WTC11 (cell line): ENCODE measurements around the gene MIEF1. TPM values are rescaled to one million over a fixed set of nuclear protein-coding genes. Genes with fewer than 3 reads are reported as not detected.

Source experiments
- ATAC-seq: fragments of 200-7000 bp; cut with Tn5 transposase; 2 replicates; pipeline ENCODE4 v1.10.0; 2021; ENCODE audit warnings: mild to moderate bottlenecking, moderate library complexity
- CTCF ChIA-PET: fragments of 300-600 bp; sonication (Branson Sonifier 250); formaldehyde crosslinking; loops from one replicate; lab custom pipeline; 2021; ENCODE audit warnings: antibody characterized with exemption; lab: Charles Lee
- POLR2A ChIA-PET: fragments of 350-600 bp; sonication (Branson Sonifier 250); formaldehyde crosslinking; loops from one replicate; lab custom pipeline; 2021; ENCODE audit warnings: antibody characterized with exemption; lab: Charles Lee
- DNase-seq: peaks from one replicate; pipeline ENCODE4 v3.0.0; 2021; ENCODE audit warnings: low spot score
- H3K27ac Mint-ChIP-seq: 2 replicates; pipeline ENCODE4 v1.8.0; 2021; ENCODE audit warnings: mixed read lengths
- H3K27me3 Mint-ChIP-seq: 2 replicates; pipeline ENCODE4 v1.8.0; 2021; ENCODE audit warnings: low read depth, mild to moderate bottlenecking, moderate library complexity, mixed read lengths
- H3K36me3 Mint-ChIP-seq: 2 replicates; pipeline ENCODE4 v1.8.0; 2021; ENCODE audit warnings: mixed read lengths
- H3K4me1 Mint-ChIP-seq: 2 replicates; pipeline ENCODE4 v1.8.0; 2022; ENCODE audit warnings: mixed read lengths
- H3K4me3 Mint-ChIP-seq: 2 replicates; pipeline ENCODE4 v1.8.0; 2021; ENCODE audit warnings: mild to moderate bottlenecking, moderate library complexity, mixed read lengths
- H3K9me3 Mint-ChIP-seq: 2 replicates; pipeline ENCODE4 v1.8.0; 2021; ENCODE audit warnings: mixed read lengths
- E2F5 ChIP-seq: sonication (generic); formaldehyde crosslinking; IDR thresholded peaks from 2 replicates; pipeline ENCODE4 v1.8.1; 2022; ENCODE audit warnings: mild to moderate bottlenecking, moderate library complexity, missing genetic modification reagents
- ETV6 ChIP-seq: sonication (generic); formaldehyde crosslinking; IDR thresholded peaks from 2 replicates; pipeline ENCODE4 v1.8.1; 2022; ENCODE audit warnings: mild to moderate bottlenecking, missing genetic modification reagents
- FOXK1 ChIP-seq: sonication (generic); formaldehyde crosslinking; IDR thresholded peaks from 2 replicates; pipeline ENCODE4 v1.8.0; 2022; ENCODE audit warnings: mild to moderate bottlenecking, moderate library complexity, missing genetic modification reagents
- FOXP4 ChIP-seq: sonication (generic); formaldehyde crosslinking; IDR thresholded peaks from 2 replicates; pipeline ENCODE4 v1.8.0; 2022; ENCODE audit warnings: mild to moderate bottlenecking, missing genetic modification reagents
- GABPB1 ChIP-seq: sonication (generic); formaldehyde crosslinking; IDR thresholded peaks from 2 replicates; pipeline ENCODE4 v1.8.1; 2023; ENCODE audit warnings: mild to moderate bottlenecking, missing genetic modification reagents
- JUN ChIP-seq: sonication (generic); formaldehyde crosslinking; IDR thresholded peaks from 2 replicates; pipeline ENCODE4 v1.8.0; 2023; ENCODE audit warnings: mild to moderate bottlenecking, missing genetic modification reagents
- MLX ChIP-seq: sonication (generic); formaldehyde crosslinking; IDR thresholded peaks from 2 replicates; pipeline ENCODE4 v1.8.1; 2023; ENCODE audit warnings: mild to moderate bottlenecking, missing genetic modification reagents, moderate library complexity
- MXD4 ChIP-seq: fragments of 250-450 bp; sonication (Bioruptor Pico); IDR thresholded peaks from 2 replicates; pipeline ENCODE4 v1.8.0; 2021; ENCODE audit warnings: mild to moderate bottlenecking, moderate library complexity, borderline replicate concordance
- NFYB ChIP-seq: sonication (generic); formaldehyde crosslinking; conservative IDR thresholded peaks from 2 replicates; pipeline ENCODE4 v1.8.0; 2022; ENCODE audit warnings: low read depth, missing genetic modification reagents
- SMAD3 ChIP-seq: sonication (generic); formaldehyde crosslinking; IDR thresholded peaks from 2 replicates; pipeline ENCODE4 v1.8.0; 2022; ENCODE audit warnings: missing genetic modification reagents, mild to moderate bottlenecking, borderline replicate concordance
- ZNF138 ChIP-seq: sonication (generic); formaldehyde crosslinking; conservative IDR thresholded peaks from 2 replicates; pipeline ENCODE4 v1.8.1; 2022; ENCODE audit warnings: mild to moderate bottlenecking, moderate library complexity, missing genetic modification reagents
- ZNF232 ChIP-seq: sonication (generic); formaldehyde crosslinking; IDR thresholded peaks from 2 replicates; pipeline ENCODE4 v1.8.0; 2022; ENCODE audit warnings: mild to moderate bottlenecking, missing genetic modification reagents
- ZNF317 ChIP-seq: sonication (generic); formaldehyde crosslinking; IDR thresholded peaks from 2 replicates; pipeline ENCODE4 v1.8.1; 2023; ENCODE audit warnings: low read depth, mild to moderate bottlenecking, moderate library complexity, missing genetic modification reagents, borderline replicate concordance
- ZNF396 ChIP-seq: fragments of 250-450 bp; sonication (Bioruptor Pico); IDR thresholded peaks from 2 replicates; pipeline ENCODE4 v1.8.0; 2021; ENCODE audit warnings: mild to moderate bottlenecking, moderate library complexity, borderline replicate concordance
- ZNF425 ChIP-seq: fragments of 250-450 bp; sonication (Bioruptor Pico); conservative IDR thresholded peaks from 2 replicates; pipeline ENCODE4 v1.9.0; 2021; ENCODE audit warnings: mild to moderate bottlenecking
- total RNA-seq: library from RNA; stranded (reverse); gene quantifications from 3 replicates; pipeline ENCODE4 v1.2.3, GENCODE V29; 2021
- TF ChIP-seq, protein P1 (sequence below): sonication (generic); formaldehyde crosslinking; IDR thresholded peaks from 2 replicates; pipeline ENCODE4 v1.8.0; 2023; ENCODE audit warnings: missing genetic modification reagents, mild to moderate bottlenecking, borderline replicate concordance
- TF ChIP-seq, protein P2 (sequence below): fragments of 250-450 bp; sonication (Bioruptor Pico); IDR thresholded peaks from 2 replicates; pipeline ENCODE4 v1.9.0; 2021; ENCODE audit warnings: mild to moderate bottlenecking
- TF ChIP-seq, protein P3 (sequence below): sonication (generic); formaldehyde crosslinking; IDR thresholded peaks from 2 replicates; pipeline ENCODE4 v1.8.1; 2023; ENCODE audit warnings: mild to moderate bottlenecking, missing genetic modification reagents

The MIEF1 gene
- total RNA-seq, 1 experiment from 2014 or later: 38.7 TPM

DNA sequence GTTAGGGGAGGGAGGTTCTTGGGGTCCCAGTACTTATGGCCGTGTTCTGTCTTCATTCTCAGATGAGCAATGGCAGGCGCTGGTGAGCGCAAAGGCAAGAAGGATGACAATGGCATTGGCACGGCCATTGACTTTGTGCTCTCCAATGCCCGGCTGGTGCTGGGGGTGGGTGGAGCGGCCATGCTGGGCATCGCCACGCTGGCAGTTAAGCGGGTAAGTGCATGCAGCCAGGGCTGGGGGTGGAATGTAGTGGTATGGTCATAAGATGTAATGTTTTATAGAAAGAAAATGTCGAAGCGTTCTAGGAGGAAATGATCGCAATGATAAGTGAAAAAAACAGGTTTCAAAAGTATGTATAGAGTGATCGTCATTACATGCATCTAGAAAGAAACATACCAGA is 9.1 kb downstream of the MIEF1 start:
- Mint-ChIP-seq H3K27me3 (peaks cover 97% of the 10 kb centered on the region), H3K27ac (no peak overlapping the region), H3K4me1 (no peaks in the 10 kb centered on the region), H3K9me3 (no peaks in the 10 kb centered on the region), H3K4me3 (no peak overlapping the region), H3K36me3 (peaks cover 94% of the 10 kb centered on the region)
- no peak for DNase-seq
- no peak for TF ChIP-seq SMAD3 (CRISPR knock-in tag)
- TF ChIP-seq ETV6 (CRISPR knock-in tag): no peak
- TF ChIP-seq E2F5: no peak
- TF ChIP-seq ZNF317 (CRISPR knock-in tag): no peak
- no peak for TF ChIP-seq MXD4 (CRISPR knock-in tag)
- TF ChIP-seq NFYB (CRISPR knock-in tag): no peak
- no peak for TF ChIP-seq JUN (CRISPR knock-in tag)
- TF ChIP-seq MLX (CRISPR knock-in tag): no peak
- TF ChIP-seq GABPB1 (CRISPR knock-in tag): no peak
- TF ChIP-seq ZNF138 (CRISPR knock-in tag): no peak
- no peak for TF ChIP-seq ZNF425 (CRISPR knock-in tag)
- TF ChIP-seq, protein P1, sequence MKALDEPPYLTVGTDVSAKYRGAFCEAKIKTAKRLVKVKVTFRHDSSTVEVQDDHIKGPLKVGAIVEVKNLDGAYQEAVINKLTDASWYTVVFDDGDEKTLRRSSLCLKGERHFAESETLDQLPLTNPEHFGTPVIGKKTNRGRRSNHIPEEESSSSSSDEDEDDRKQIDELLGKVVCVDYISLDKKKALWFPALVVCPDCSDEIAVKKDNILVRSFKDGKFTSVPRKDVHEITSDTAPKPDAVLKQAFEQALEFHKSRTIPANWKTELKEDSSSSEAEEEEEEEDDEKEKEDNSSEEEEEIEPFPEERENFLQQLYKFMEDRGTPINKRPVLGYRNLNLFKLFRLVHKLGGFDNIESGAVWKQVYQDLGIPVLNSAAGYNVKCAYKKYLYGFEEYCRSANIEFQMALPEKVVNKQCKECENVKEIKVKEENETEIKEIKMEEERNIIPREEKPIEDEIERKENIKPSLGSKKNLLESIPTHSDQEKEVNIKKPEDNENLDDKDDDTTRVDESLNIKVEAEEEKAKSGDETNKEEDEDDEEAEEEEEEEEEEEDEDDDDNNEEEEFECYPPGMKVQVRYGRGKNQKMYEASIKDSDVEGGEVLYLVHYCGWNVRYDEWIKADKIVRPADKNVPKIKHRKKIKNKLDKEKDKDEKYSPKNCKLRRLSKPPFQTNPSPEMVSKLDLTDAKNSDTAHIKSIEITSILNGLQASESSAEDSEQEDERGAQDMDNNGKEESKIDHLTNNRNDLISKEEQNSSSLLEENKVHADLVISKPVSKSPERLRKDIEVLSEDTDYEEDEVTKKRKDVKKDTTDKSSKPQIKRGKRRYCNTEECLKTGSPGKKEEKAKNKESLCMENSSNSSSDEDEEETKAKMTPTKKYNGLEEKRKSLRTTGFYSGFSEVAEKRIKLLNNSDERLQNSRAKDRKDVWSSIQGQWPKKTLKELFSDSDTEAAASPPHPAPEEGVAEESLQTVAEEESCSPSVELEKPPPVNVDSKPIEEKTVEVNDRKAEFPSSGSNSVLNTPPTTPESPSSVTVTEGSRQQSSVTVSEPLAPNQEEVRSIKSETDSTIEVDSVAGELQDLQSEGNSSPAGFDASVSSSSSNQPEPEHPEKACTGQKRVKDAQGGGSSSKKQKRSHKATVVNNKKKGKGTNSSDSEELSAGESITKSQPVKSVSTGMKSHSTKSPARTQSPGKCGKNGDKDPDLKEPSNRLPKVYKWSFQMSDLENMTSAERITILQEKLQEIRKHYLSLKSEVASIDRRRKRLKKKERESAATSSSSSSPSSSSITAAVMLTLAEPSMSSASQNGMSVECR (CRISPR knock-in tag): no peak
- no peak for TF ChIP-seq ZNF232
- TF ChIP-seq, protein P2, sequence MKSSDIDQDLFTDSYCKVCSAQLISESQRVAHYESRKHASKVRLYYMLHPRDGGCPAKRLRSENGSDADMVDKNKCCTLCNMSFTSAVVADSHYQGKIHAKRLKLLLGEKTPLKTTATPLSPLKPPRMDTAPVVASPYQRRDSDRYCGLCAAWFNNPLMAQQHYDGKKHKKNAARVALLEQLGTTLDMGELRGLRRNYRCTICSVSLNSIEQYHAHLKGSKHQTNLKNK (CRISPR knock-in tag): no peak
- TF ChIP-seq FOXK1 (CRISPR knock-in tag): no peak
- no peak for TF ChIP-seq ZNF396 (CRISPR knock-in tag)
- TF ChIP-seq, protein P3, sequence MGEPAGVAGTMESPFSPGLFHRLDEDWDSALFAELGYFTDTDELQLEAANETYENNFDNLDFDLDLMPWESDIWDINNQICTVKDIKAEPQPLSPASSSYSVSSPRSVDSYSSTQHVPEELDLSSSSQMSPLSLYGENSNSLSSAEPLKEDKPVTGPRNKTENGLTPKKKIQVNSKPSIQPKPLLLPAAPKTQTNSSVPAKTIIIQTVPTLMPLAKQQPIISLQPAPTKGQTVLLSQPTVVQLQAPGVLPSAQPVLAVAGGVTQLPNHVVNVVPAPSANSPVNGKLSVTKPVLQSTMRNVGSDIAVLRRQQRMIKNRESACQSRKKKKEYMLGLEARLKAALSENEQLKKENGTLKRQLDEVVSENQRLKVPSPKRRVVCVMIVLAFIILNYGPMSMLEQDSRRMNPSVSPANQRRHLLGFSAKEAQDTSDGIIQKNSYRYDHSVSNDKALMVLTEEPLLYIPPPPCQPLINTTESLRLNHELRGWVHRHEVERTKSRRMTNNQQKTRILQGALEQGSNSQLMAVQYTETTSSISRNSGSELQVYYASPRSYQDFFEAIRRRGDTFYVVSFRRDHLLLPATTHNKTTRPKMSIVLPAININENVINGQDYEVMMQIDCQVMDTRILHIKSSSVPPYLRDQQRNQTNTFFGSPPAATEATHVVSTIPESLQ (CRISPR knock-in tag): no peak
- no peak for TF ChIP-seq FOXP4
- ChIA-PET POLR2A (interaction anchor here (1.4 to 1.5 kb wide), 2 partner anchors 8 to 9 kb away, joined by 3 to 6 read pairs; partner anchors contain the start of gene MIEF1), CTCF (interaction anchor here (1.0 to 4.0 kb wide), 4 partner anchors 9 to 18 kb away, joined by 3 to 19 read pairs (median 4); partner anchors contain the start of gene MIEF1)
- no peak for ATAC-seq
